Stimulated activated CD4-positive, alpha-beta T cell treated with anti-CD3 and anti-CD28 coated beads, TNF-alpha, amount 100 ng/mL, for 4 hours (primary cell): Measurements from ENCODE around the gene PDE6D.

ENCODE experiments used
- DNase-seq, 3 experiments: peaks; one replicate each; pipeline ENCODE4 v3.0.0-alpha.2; 2020; ENCODE audit warnings: low read depth in 3 of 3

PDE6D gene

GRCh38 chr2:231682603-231683291 is 98.3 kb downstream of the PDE6D start:
- DNase-seq: no peak
